Measurements from ENCODE around the gene GCNA.
A peak's percentile ranks its signal among the peaks of the same experiment; 100 is the strongest.

The GCNA gene

DNA sequence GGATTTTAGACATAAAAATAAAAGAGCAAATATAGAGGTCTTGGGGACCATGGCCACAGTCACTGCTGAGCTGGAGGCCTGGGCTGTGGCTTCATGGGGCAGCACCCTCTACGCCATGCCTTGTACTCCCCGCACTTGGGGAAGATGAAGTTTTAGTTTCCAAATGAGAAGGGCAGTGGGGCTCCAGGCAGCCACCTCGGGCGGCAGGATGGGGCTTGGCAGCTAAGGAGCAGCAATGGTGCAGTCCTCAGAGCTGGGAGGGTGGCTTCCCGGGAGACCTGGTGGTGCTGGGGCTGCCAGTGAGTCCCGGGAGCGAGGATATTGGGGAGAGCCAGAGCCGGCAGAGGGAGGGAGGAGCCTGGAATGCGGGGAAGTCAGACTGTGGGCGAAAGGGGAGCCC lies 37.7 kb downstream of the GCNA start:
- DNase-seq (ENCODE audit: low spot score), result no peak

DNA sequence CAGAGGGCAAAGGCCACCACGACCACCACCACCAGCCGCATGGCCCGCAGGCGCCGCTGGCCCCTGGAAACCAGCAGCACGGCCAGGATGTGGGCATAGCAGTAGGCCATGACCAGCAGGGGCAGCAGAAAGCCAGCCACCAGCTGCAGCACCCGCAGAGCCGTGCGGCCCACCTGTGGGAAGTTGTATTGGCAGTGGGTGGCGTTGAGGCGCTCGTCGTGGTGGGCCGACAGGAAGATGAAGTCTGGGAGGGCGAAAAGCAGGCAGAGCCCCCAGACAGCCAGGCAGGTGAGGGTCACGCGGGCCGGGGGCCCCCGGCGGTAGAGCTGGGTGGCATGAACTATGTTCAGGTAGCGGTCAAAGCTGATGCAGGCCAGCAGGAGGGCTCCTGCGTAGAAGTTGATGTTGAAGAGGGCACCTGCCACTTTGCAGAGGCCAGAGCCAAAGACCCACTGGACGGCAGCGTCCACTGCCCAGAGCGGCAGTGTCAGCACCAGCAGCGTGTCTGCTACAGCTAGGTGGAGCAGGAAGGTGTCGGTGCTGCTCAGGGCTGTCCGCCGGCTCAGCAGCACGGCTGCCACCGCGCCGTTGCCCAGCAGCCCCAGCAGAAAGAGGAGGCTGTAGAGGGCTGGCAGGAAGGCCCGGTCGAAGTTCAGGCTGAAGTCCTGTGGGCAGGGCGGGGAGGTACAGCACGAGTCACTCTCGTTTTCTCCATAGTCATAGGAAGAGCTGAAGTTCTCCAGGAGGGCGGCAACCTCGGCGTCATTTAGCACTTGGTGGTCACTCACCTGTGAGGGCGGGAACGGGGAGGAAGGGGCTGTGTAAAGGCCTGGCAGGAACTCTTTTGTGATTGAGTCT lies 38.7 kb downstream of the GCNA start:
- no peak for DNase-seq (ENCODE audit: low spot score)
- FAIRE-seq, result no peak

More for the DNA sequence above, 37.7 kb downstream of the GCNA start:
- FAIRE-seq, result no peak

- no peak for FAIRE-seq
- DNase-seq (ENCODE audit: low spot score), result no peak
Observed at GRCh38 chrX:71617742-71618141, 39.5 kb downstream of the GCNA start.

DNA sequence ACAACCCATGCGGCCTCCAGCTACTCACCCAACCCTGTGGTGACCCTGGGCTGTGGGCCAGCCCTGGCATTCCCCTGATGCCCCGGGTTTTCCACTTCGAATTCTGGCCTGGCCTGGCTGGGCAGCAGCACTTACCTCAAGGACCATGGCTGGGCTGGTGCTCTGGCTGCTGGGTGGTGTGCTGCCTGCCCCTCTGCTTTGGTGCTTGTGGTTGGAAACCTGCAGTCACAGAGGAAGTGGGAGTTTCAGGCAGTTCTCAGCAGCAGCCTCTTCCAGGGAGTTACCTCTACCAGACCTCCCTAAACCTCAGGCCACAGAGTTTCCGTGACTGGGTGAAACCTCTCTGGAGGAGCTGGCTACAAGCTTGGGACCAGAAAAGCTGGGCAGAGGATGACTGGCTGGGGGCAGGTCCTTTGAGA lies 40.1 kb downstream of the GCNA start, which contains the start of gene CXCR3:
CXCR3 (minus strand) TSS at position 209 of the 419 bp plus-strand sequence; CDS start at position 147, 62 bp downstream.
- FAIRE-seq, result no peak
- no peak for DNase-seq (ENCODE audit: low spot score)

DNA sequence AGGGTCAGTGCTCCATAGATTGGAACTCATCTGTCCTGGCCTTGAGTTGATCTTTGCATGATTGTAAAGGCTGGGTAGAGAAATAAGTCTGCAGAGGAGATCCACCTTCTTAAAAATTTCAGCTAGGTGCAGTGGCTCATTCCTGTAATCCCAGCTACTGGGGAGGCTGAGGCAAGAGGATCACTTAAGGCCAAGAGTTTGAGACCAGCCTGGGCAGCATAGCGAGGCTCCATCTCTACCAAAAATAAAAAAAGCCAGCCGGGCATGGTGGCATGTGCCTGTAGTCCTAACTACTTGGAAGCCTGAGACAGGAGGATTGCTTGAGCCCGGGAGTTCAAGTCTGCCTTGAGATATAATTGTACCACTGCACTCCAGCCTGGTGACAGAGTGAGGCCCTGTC lies 40.5 kb downstream of the GCNA start:
- no peak for FAIRE-seq

DNA sequence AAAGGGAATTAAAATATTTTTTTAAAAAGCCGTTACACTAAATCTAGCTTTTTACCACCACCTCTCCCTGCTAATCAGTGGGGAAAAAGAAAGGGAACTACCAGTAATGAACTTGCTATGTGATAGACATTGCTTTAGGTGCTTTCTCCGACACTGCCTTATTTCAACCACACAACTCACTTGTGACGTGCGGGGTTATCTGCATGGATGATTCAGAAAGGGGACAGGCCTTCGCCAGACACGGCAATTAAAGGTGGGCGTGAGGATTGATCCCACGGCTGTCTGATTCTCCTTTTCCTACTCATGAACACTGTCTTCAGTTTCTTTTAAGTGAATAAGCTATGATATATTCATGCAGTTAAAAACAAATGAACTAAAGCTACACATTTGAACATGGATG lies 41.0 kb downstream of the GCNA start:
- DNase-seq (ENCODE audit: low spot score) (no peak), FAIRE-seq (no peak)

More for the DNA sequence above, 40.5 kb downstream of the GCNA start:
- no peak for DNase-seq (ENCODE audit: low spot score)

DNA sequence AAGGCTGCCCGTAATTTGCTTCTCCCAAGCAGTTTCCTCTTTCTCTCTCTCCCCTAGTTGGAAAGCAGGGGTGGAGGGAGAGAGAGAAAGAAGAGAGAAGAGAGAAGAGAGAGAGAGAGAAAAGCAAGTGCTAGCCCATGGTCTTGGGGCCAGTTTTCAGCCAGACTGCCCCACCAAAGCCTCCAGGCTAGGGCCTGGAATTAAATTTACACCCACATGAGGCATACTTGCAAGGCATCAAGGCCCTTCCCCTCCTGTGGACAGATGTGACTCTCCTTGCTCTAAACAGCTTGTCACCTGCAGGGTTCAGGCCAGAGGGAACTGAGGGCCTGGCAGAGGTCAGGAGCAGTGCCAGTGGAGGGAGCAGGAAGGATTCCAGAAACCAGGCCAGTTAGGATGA lies 41.7 kb downstream of the GCNA start:
- no peak for DNase-seq (ENCODE audit: low spot score)
- FAIRE-seq, result no peak

DNA sequence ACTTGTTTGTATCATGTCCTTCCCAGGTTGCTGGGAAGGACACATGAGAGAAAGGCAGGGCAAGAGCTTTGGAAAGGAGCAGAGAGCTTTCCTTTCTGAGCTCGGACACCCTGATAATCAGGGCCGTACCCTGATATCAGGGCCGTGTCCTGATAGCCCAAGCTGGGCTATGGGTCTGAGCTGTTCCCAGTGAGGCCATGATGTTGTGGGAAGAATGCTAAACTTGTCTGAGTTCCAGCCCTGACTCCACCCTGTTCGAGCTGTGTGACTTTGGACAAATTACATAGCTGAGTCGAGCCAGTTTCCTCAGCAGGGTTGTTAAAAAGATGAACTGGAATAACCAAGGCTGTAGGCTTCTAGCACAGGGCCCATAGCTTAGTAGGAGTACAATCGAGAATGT lies 43.4 kb downstream of the GCNA start:
- FAIRE-seq (no peak), DNase-seq (ENCODE audit: low spot score) (no peak)

DNA sequence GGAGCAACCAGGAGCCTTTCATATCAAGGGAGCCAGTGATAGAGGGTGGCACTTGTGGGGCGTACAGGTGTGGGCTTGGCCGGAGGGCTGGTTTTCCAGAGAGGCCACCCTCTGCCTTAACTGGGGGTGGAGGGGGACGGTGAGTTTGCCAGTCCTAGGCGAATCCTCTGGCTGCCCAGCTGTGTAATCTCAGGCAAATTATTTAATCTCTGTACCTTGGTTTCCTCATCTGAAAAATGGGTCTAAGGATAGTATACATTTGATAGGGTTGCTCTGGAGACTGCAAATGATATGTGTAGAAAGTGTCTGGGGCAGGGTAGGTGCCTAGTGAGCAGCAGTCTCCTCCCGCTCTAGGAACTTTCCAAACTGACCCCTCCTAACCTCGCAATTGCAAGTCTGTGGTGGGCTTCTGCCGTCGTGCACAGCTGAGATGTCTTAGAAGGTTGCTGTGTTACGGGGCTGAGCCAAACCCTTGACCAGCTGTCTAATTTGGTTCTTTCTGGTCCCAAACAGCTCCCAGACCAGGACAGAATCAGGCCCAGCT lies 43.9 kb downstream of the GCNA start:
- no peak for FAIRE-seq

GRCh38 chrX:71622576-71623450 lies 44.6 kb downstream of the GCNA start:
- DNase-seq (ENCODE audit: low spot score) (peak; percentile 21), FAIRE-seq (no peak)

More for the DNA sequence above, 43.9 kb downstream of the GCNA start:
- no peak for DNase-seq (ENCODE audit: low spot score)

DNA sequence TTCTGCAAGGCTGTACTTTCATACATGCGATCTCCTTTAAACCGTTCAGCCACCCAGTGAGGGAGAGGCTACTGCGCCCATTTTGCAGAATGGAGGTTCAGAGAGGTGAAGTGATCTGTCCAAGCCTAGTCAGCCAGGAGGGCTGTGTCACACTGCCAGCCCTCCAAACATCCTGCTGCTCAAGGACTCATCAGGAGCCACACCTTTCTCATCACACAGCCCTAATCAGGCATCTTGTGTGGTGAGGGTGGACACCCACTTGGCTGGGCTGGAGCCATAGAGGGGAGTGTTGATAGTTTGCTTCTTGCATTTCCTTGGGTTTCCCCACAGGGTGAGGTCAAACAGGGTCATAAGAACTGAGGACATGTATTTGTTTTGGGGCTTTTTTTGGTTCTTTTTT lies 45.5 kb downstream of the GCNA start:
- DNase-seq (ENCODE audit: low spot score), result no peak
- no peak for FAIRE-seq

DNA sequence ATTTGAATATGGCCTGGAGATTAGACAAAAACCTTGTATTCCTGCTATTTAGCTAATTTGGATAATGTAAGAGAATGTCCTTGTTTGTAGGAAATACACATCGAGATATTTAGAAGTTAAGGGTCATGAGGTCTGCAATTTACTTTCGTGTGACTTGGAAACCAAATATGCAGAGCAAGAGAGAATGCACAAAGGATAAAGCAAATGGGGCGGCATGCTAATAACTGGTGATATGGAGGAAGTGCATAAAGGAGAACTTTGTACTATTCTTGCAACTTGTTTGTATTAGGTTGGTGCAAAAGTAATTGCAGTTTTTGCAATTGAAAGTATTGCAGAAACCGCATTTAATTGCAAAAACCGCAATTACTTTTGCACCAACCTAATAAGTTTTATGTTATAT lies 47.2 kb downstream of the GCNA start:
- no peak for FAIRE-seq
- DNase-seq (ENCODE audit: low spot score), result no peak

DNA sequence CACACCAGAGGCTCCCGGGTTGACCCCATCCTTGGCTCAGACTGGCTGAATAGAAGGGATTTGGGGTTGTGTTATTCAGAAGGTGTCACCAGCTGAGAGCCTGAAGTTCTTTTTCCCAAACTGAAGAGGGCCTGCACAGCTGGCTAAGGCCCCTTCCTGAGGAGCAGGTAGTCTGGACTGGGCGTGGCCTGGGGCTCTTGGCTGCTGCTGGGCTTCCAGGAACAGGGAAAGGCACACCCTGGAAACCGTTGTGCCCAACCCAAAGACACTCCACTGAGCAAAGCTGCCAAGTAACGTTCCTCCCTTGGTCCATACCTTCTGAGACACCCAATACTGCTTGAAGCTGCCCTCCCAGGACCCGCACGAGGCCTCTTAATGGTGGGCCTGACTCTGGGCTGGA lies 48.3 kb downstream of the GCNA start:
- no peak for DNase-seq (ENCODE audit: low spot score)
- no peak for FAIRE-seq

DNA sequence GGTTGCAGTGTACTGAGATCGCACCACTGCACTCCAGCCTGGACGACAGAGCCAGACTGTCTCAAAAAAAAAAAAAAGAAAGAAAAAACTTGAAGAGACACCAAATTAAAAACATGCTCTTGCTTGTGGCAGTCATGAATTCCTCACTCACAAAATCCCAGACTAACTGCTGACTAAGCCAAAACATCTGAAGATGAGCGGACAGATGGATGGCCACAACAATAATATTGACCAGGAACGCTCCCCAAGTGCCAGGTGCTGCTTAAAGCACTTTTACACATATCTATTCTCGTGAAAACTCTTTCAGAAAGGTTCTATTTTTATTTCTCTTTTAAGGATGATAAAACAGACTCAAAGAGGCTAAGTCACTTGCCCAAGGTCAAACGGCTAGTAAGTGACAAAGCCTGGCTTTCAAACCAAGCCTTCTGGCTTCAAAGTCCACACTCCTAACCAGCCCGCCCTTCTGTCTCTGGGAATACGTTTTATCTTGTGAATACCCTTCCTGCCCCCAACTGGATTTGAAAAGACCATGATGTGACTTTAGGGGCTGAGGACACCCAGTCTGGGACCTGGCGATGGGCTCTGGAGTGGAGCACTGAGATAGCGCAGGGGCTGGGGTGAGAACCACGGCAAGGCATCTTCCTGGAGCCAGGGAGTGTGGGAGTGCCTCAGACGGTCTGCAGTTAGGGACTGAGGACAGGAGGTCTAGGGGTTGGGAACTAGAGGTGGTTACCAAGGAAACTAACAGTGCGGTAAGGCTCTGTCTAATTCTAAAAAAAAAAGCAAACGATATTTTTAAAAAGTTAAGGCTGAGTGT lies 49.6 kb downstream of the GCNA start:
- FAIRE-seq (no peak), DNase-seq (ENCODE audit: low spot score) (no peak)

DNA sequence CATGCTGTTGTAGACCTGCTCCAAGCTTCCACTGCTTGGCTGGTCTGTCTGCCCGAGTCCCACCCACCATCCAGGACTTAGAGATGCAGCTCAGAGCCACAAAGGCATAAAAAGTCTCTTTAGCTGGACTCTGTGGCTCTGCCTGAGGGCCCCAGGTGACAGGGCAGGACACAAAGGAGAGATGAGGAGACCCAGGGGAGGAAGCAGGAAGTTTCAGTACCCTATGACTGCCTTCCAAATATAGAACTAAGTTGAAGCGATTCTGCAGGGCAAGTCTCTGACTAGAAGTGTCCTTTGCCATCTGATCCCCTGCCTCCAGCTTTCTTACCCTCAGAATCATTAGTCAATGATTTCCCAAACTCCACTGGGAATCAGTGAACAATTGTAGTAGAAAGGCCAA lies 51.2 kb downstream of the GCNA start:
- DNase-seq (ENCODE audit: low spot score) (no peak), FAIRE-seq (no peak)

GRCh38 chrX:71632923-71633657 lies 54.9 kb downstream of the GCNA start:
- FAIRE-seq (no peak), DNase-seq (ENCODE audit: low spot score) (no peak)

DNA sequence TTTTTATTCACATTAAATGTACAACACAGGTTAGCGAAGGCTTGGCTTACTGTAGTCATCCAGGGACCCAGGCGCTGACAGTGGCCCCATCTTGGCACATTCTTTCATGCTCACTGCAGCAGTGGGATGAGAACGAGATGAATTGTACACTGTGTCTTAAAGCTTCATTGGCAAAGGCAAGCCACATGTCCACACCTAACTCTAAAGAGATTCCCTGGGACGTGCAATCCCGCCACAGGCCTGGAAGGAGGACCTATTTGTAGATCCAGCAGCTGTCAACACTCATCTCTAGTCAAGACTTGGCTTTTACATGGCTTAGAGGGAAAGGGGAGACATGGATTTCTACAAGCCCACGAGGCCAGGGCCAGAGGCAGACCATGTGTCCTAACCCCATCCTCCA lies 56.1 kb downstream of the GCNA start:
- FAIRE-seq, result no peak
- no peak for DNase-seq (ENCODE audit: low spot score)

DNA sequence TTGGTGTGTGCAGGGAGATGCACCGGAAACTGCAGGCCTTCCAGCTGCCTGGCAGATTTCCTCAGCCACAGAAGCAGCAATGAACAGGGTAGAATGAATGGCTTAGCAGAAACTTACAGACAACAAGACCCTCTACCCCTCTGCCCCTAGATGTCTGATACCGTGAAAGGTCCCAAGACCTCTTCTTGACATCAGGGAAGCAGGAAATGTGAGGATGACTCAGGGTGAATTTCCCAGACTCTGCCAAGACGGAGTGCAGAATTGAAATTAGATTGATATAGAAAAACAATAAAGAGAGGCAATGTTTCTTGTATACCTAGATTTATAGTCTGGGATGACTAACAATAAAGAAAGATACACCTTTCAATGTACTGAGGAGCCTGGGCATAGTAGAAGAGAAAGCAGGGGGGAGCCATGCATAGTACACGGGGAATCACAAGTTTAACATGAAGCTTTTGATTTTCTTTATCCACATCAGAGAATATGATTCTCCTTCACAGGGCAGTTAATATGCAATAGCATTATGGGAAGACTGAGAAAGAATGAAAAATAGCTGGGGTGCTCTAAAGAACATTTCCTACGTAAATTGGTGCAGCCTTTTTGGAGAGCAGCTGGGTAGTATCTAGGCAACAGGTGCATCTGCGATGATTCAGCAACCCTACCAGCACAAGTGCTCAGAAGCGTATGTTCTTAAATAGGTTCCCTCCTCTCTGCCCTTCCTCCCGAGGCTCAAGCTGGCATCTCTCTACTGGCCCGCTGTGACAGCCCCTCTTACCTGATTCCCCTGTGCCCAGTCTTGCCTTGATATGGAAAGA lies 58.4 kb downstream of the GCNA start:
- FAIRE-seq (no peak), DNase-seq (ENCODE audit: low spot score) (no peak)

GRCh38 chrX:71637253-71637618 lies 59.0 kb downstream of the GCNA start:
- DNase-seq (ENCODE audit: low spot score) (no peak), FAIRE-seq (no peak)

DNA sequence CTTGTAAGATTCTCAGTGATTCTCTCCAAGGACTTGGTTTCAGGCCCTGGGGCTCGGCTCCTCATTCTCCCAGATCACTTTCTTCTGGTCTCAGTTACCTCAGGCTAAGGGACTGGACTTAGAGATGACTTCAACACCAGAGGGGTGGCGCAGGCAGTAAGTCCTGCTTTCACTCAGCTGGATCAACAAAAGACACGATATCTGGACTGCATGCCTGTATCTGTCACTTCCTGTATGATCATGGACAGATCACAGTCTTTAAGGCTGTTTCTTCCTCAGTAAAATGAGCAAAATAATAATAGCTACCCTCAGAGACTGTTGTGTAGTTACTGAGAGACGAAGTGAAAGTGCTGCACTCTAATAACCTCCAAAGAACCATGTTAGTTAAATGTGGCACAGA lies 59.6 kb downstream of the GCNA start:
- FAIRE-seq (no peak), DNase-seq (ENCODE audit: low spot score) (no peak)

Data from urothelium cell line (cell line).